ENCODE measurements around the gene LYL1. TPM values are rescaled to one million over a fixed set of nuclear protein-coding genes. Genes with fewer than 3 reads are reported as not detected.
A peak's percentile ranks its signal among the peaks of the same experiment; 100 is the strongest.

The LYL1 gene
- total RNA-seq, 1 experiment from 2014 or later, result 99.1 TPM

DNA sequence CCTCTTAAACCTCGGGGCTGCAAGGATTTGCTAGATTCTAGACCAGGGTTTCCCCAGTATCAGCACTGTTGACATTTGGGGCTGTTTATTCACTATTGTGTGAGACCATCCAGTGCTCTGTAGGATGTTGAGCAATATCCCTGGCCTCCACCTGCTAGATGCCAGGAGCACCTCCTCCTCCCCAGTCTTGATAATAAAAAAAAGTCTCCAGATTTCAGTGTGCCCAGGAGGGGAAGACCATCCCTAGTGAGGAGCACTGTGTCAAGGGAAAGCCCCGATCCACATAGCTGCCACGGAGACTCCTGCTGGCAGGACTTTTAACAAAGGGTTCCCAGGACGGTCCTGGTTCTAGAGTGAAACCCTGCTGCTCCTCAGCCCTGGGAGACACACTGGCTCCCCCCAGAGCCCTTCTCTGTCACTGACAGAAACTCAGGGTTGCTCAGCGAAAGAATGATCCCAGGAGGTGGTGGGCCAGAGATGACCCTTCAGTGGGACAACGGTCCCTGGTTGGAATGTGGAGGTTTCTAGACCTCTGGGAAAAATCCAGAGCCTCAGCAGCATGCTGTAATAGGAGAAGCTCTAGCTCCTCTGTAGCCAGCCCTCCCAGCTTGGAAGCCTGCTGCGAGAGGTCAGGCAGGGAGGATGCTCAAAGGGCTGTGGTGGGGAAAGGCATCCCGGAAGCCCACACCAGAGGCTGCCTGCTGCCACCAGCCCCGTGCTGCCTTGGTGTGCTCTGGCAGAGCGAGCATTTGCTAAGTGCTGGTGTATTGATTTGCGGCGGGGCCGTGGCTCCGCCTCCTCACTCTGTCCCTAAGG is 20.3 kb downstream of the LYL1 start:
- no peaks in the 10 kb centered on the region for H3K4me1 ChIP-seq (ENCODE audit: low read length)
- H4K20me1 ChIP-seq (ENCODE audit: insufficient read depth, low read depth, low read length), result no peaks in the 10 kb centered on the region
- no peaks in the 10 kb centered on the region for H3K9me2 ChIP-seq (replicated peaks; ENCODE audit: insufficient read depth, low read length)
- DNase-seq, result peak; percentile 62
- H3K79me2 ChIP-seq (ENCODE audit: low read length), result no peaks in the 10 kb centered on the region
- no peak overlapping the region for H3K9ac ChIP-seq (ENCODE audit: low read length)
- H3K9me3 ChIP-seq (ENCODE audit: low read length), result no peaks in the 10 kb centered on the region
- no peak overlapping the region for H2AFZ ChIP-seq (ENCODE audit: low read length)
- H3K27ac ChIP-seq (ENCODE audit: low read length), result no peak overlapping the region
- no peaks in the 10 kb centered on the region for H3K36me3 ChIP-seq (ENCODE audit: insufficient read depth, low read length)
- no peak overlapping the region for H3K4me2 ChIP-seq (ENCODE audit: low read depth, low read length, poor library complexity, severe bottlenecking)
- H3K27me3 ChIP-seq (ENCODE audit: low read length), result no peaks in the 10 kb centered on the region
- no peak overlapping the region for H3K4me3 ChIP-seq (ENCODE audit: low read length)

DNA sequence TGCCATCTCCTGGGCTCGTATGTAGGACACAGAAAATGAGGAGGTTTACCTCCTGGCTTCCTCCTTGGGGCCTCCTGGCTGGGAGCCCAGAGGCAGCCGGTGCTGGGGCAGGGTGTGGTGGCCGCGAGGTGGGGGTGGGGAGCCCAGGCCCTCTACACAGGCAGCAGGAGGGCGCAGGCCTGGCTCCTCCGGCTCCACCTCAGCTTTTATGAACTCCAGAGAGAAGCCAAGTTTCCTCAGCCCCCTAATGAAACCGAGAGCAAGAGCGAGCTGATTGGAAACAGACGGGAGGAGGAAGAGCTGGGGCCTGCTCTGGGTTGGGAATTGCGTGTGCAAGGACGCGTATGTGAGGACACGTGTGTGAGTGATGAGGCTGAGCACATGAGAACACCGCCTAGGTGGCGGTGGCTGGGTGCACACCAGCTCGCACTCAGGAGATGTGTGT is 23.1 kb downstream of the LYL1 start:
- Histone ChIP-seq H3K9ac (ENCODE audit: low read length) (no peak overlapping the region), H3K27ac (ENCODE audit: low read length) (no peak overlapping the region)

DNA sequence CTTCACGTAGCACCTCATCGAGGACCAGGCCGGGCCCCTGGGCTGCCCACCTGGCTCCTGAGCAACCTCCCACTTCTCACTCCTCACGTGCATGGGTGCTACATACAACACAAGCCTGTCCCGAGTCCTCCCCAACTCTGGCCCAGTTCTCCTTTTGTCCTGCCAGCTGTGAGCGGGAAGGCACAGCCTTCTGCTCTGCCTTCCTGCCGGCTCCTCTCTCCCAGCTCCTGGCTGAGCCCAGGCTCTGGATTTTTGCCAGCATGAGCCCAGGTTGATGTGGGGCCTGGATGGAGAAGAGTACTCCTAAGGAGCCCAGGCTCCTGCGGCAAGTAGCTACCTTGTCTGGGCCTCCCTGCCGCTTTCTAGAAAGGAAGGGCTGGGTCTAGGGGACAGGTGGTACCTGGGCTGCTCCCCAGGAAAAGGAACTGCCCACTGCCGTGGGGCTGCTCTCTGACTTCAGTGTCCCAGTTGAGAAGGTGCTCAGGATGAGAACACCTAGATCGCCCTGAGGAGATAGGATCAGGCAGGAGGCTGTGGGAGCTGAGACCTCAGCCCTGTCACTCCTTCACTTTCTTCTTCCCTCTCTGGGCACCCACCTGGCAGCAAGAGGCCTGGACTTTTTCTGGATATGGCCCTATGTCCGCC is 23.6 kb downstream of the LYL1 start:
- no peak overlapping the region for H2AFZ ChIP-seq (ENCODE audit: low read length)
- no peaks in the 10 kb centered on the region for H3K4me1 ChIP-seq (ENCODE audit: low read length)
- no peaks in the 10 kb centered on the region for H3K27me3 ChIP-seq (ENCODE audit: low read length)
- no peaks in the 10 kb centered on the region for H3K79me2 ChIP-seq (ENCODE audit: low read length)
- no peak for DNase-seq
- H3K36me3 ChIP-seq (ENCODE audit: insufficient read depth, low read length), result no peaks in the 10 kb centered on the region
- H3K27ac ChIP-seq (ENCODE audit: low read length), result no peak overlapping the region
- H3K9ac ChIP-seq (ENCODE audit: low read length), result no peak overlapping the region
- H3K9me3 ChIP-seq (ENCODE audit: low read length), result no peaks in the 10 kb centered on the region
- H4K20me1 ChIP-seq (ENCODE audit: insufficient read depth, low read depth, low read length), result no peaks in the 10 kb centered on the region
- no peak overlapping the region for H3K4me2 ChIP-seq (ENCODE audit: low read depth, low read length, poor library complexity, severe bottlenecking)
- no peaks in the 10 kb centered on the region for H3K9me2 ChIP-seq (replicated peaks; ENCODE audit: insufficient read depth, low read length)
- H3K4me3 ChIP-seq (ENCODE audit: low read length), result no peak overlapping the region

More for the DNA sequence above, 23.1 kb downstream of the LYL1 start:
- Histone ChIP-seq H3K27me3 (ENCODE audit: low read length) (no peaks in the 10 kb centered on the region), H3K36me3 (ENCODE audit: insufficient read depth, low read length) (no peaks in the 10 kb centered on the region), H3K4me2 (ENCODE audit: low read depth, low read length, poor library complexity, severe bottlenecking) (no peak overlapping the region), H3K9me2 (replicated peaks; ENCODE audit: insufficient read depth, low read length) (no peaks in the 10 kb centered on the region), H3K4me3 (ENCODE audit: low read length) (no peak overlapping the region), H4K20me1 (ENCODE audit: insufficient read depth, low read depth, low read length) (no peaks in the 10 kb centered on the region), H2AFZ (ENCODE audit: low read length) (no peak overlapping the region), H3K4me1 (ENCODE audit: low read length) (no peaks in the 10 kb centered on the region), H3K9me3 (ENCODE audit: low read length) (no peaks in the 10 kb centered on the region), H3K79me2 (ENCODE audit: low read length) (no peaks in the 10 kb centered on the region)
- no peak for DNase-seq

DNA sequence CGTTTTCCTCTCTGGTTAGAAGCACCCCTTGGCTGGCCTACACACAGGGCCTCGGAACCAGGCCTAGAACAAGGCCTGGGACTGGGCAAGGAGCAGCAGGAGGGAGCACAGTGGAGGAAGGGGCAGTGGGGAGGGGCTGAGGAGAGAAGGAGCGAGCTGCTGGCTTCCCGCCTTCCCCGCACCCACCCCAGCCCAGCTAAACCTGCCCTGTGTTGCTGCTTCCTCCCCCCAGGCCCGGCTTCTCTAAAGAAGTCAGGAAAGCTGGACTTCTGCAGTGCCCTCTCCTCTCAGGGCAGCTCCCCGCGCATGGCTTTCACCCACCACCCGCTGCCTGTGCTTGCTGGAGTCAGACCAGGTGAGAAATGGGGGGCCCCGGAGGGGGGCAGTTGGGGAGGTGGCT is 24.3 kb downstream of the LYL1 start:
- no peaks in the 10 kb centered on the region for H3K36me3 ChIP-seq (ENCODE audit: insufficient read depth, low read length)
- no peaks in the 10 kb centered on the region for H3K27me3 ChIP-seq (ENCODE audit: low read length)
- no peak overlapping the region for H2AFZ ChIP-seq (ENCODE audit: low read length)
- no peak overlapping the region for H3K4me3 ChIP-seq (ENCODE audit: low read length)
- H3K4me1 ChIP-seq (ENCODE audit: low read length), result no peaks in the 10 kb centered on the region
- no peak overlapping the region for H3K4me2 ChIP-seq (ENCODE audit: low read depth, low read length, poor library complexity, severe bottlenecking)
- no peaks in the 10 kb centered on the region for H4K20me1 ChIP-seq (ENCODE audit: insufficient read depth, low read depth, low read length)
- H3K9me3 ChIP-seq (ENCODE audit: low read length), result no peaks in the 10 kb centered on the region
- H3K9ac ChIP-seq (ENCODE audit: low read length), result no peak overlapping the region
- no peaks in the 10 kb centered on the region for H3K9me2 ChIP-seq (replicated peaks; ENCODE audit: insufficient read depth, low read length)
- no peak overlapping the region for H3K27ac ChIP-seq (ENCODE audit: low read length)
- no peaks in the 10 kb centered on the region for H3K79me2 ChIP-seq (ENCODE audit: low read length)
- no peak for DNase-seq

DNA sequence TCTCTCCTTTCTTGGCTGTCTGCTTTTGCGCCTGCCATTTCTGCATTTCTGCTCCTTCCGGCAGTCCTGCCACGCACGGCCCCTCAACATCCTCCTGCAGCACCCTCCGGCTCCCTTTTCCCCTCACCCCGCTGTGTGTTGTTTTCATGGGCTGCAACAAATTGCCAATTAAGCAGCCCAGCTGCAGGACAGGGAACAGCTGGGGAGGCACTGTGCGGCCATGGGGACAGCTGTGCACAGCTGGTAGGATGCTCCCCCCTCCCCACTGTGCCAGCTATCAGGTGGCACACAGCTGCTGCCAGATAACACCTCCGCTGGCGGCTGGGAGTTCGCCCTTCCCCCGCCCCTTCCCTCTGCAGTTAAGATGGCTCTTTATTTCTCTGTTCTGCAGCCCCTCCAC is 25.4 kb downstream of the LYL1 start:
- no peak overlapping the region for H2AFZ ChIP-seq (ENCODE audit: low read length)
- H3K27me3 ChIP-seq (ENCODE audit: low read length), result no peaks in the 10 kb centered on the region
- DNase-seq, result no peak
- H3K4me1 ChIP-seq (ENCODE audit: low read length), result no peaks in the 10 kb centered on the region
- H3K4me2 ChIP-seq (ENCODE audit: low read depth, low read length, poor library complexity, severe bottlenecking), result no peak overlapping the region
- H3K9ac ChIP-seq (ENCODE audit: low read length), result no peak overlapping the region
- no peaks in the 10 kb centered on the region for H3K9me2 ChIP-seq (replicated peaks; ENCODE audit: insufficient read depth, low read length)
- no peaks in the 10 kb centered on the region for H3K9me3 ChIP-seq (ENCODE audit: low read length)
- no peaks in the 10 kb centered on the region for H4K20me1 ChIP-seq (ENCODE audit: insufficient read depth, low read depth, low read length)
- H3K79me2 ChIP-seq (ENCODE audit: low read length), result no peaks in the 10 kb centered on the region
- H3K27ac ChIP-seq (ENCODE audit: low read length), result no peak overlapping the region
- H3K4me3 ChIP-seq (ENCODE audit: low read length), result no peak overlapping the region
- H3K36me3 ChIP-seq (ENCODE audit: insufficient read depth, low read length), result no peaks in the 10 kb centered on the region

DNA sequence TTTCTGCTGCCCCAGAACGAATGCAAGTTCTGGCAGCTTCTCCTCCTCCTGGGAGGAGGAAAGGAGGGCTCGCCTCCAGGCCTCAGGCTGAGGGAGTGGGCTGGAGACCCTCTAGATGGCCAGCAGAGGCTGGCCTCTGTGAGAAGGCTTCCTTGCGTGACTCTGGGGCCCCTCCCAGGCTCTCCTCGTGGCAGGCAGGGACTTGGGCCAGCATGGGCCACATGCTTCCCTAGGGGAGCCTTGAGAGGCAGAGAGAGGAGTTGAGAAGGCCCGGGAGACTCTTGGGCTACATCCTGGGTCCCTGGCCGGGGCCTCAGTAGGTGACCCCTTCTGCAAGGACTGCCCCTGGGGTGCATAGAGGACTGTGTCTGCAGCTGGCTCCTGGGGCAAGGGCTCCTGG is 25.9 kb downstream of the LYL1 start:
- no peak for DNase-seq
- Histone ChIP-seq H3K27ac (ENCODE audit: low read length) (no peak overlapping the region), H3K9me3 (ENCODE audit: low read length) (no peaks in the 10 kb centered on the region), H3K9me2 (replicated peaks; ENCODE audit: insufficient read depth, low read length) (no peaks in the 10 kb centered on the region), H3K9ac (ENCODE audit: low read length) (no peak overlapping the region), H3K4me2 (ENCODE audit: low read depth, low read length, poor library complexity, severe bottlenecking) (no peak overlapping the region), H3K27me3 (ENCODE audit: low read length) (no peaks in the 10 kb centered on the region), H4K20me1 (ENCODE audit: insufficient read depth, low read depth, low read length) (no peaks in the 10 kb centered on the region), H3K4me3 (ENCODE audit: low read length) (no peak overlapping the region), H3K79me2 (ENCODE audit: low read length) (no peaks in the 10 kb centered on the region), H3K36me3 (ENCODE audit: insufficient read depth, low read length) (no peaks in the 10 kb centered on the region), H2AFZ (ENCODE audit: low read length) (no peak overlapping the region), H3K4me1 (ENCODE audit: low read length) (no peaks in the 10 kb centered on the region)

DNA sequence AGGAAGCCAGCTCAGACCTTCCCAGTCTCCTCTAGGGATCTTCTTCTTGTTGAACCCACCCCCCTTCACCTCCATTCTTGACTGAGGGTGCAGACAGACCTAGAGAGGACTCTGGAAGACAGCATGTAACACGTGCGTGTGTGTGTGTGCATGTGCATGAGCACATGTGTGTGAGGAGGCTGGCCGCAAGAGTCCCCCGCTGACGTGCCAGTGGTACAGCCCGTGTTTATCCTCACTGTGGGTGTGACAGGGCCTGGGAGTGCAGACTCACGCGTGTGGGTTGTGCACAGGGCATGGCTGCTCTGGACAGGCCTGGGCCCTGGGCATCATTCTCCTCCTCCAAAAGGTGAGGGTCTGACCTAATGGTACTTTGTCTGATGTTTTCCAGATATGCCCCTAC is 26.3 kb downstream of the LYL1 start:
- H3K79me2 ChIP-seq (ENCODE audit: low read length), result no peaks in the 10 kb centered on the region
- H3K9ac ChIP-seq (ENCODE audit: low read length), result no peak overlapping the region
- no peak for DNase-seq
- no peaks in the 10 kb centered on the region for H3K9me2 ChIP-seq (replicated peaks; ENCODE audit: insufficient read depth, low read length)
- H2AFZ ChIP-seq (ENCODE audit: low read length), result no peak overlapping the region
- H3K27ac ChIP-seq (ENCODE audit: low read length), result no peak overlapping the region
- H3K4me2 ChIP-seq (ENCODE audit: low read depth, low read length, poor library complexity, severe bottlenecking), result no peak overlapping the region
- H4K20me1 ChIP-seq (ENCODE audit: insufficient read depth, low read depth, low read length), result no peaks in the 10 kb centered on the region
- H3K4me1 ChIP-seq (ENCODE audit: low read length), result no peaks in the 10 kb centered on the region
- H3K36me3 ChIP-seq (ENCODE audit: insufficient read depth, low read length), result no peaks in the 10 kb centered on the region
- H3K9me3 ChIP-seq (ENCODE audit: low read length), result no peaks in the 10 kb centered on the region
- no peaks in the 10 kb centered on the region for H3K27me3 ChIP-seq (ENCODE audit: low read length)
- H3K4me3 ChIP-seq (ENCODE audit: low read length), result no peak overlapping the region

DNA sequence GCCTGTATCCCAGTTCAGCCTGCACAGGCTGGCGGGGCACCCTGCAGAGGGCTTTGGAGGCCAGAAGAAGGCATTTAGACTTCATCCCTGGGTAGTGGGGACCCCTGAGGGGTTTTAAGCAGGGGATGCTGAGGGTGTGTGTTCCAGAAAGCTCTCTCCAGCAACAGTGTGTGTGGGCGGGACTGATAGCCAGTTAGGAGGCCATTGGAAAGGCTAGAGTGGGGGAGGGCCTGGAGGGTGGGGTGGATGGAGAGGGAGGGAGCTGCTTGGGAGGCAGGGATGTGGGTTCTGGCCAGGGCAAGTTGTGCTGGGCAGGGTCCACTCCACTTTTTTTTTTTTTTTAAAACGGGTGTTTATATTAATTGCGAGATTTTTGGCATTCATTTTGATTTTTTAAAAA is 28.3 kb downstream of the LYL1 start:
- Histone ChIP-seq H3K4me2 (ENCODE audit: low read depth, low read length, poor library complexity, severe bottlenecking) (no peak overlapping the region), H3K27me3 (ENCODE audit: low read length) (no peaks in the 10 kb centered on the region), H3K9me2 (replicated peaks; ENCODE audit: insufficient read depth, low read length) (no peaks in the 10 kb centered on the region), H3K4me3 (ENCODE audit: low read length) (no peak overlapping the region), H3K79me2 (ENCODE audit: low read length) (no peaks in the 10 kb centered on the region), H4K20me1 (ENCODE audit: insufficient read depth, low read depth, low read length) (no peaks in the 10 kb centered on the region), H3K9me3 (ENCODE audit: low read length) (no peaks in the 10 kb centered on the region), H3K36me3 (ENCODE audit: insufficient read depth, low read length) (no peaks in the 10 kb centered on the region), H3K27ac (ENCODE audit: low read length) (no peak overlapping the region), H3K9ac (ENCODE audit: low read length) (no peak overlapping the region), H3K4me1 (ENCODE audit: low read length) (no peaks in the 10 kb centered on the region), H2AFZ (ENCODE audit: low read length) (no peak overlapping the region)
- DNase-seq, result no peak
